Astrocyte of the hippocampus (primary cell): ENCODE measurements around the gene SUPT5H.
A peak's percentile ranks its signal among the peaks of the same experiment; 100 is the strongest.
"Not testable (repeated sequence)": the region's sequence is repeated elsewhere in the genome, so short reads cannot be mapped to it uniquely, and the experiment has no call there.

Experiments used
- DNase-seq: peaks from one replicate; pipeline ENCODE4 v3.0.0; 2011; ENCODE audit warnings: low read depth, low spot score

The SUPT5H gene

DNA sequence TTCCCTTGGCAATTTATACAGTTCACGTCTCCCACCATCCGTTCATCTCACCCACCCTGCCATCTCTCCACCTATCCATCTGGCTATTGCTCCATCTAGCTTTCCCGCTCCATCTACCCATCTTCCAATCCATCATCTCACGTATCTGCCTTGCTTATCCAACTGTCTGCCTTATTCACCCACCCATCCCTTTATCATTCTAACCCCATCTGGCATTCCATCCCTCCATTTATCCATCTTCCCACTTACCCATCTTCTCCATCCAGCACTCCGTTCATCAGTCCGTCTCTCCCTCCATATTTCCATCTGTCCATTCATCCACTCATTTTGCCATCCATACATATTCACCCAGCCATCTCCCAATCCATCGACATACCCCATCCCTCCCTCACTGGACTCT, 19.6 kb upstream of the SUPT5H start:
- no peak for DNase-seq

DNA sequence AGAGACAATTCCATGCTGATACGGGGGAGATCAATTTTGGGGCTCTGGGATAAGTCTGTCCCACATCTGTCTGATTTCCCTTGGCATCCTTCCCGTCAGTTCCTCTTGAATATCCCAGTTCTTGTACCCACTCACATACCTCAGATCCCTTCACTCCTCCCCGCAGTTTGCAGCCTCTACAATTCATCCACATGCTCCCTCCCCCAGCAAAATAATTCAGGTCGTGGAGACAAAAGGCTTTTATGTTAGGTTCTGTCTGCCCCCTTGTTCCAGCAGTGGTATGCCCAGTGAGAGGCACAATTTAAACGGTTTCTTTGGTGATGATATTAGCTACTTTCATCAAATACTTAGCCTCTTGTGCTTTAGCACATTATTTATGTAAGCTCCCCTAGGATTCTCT, 19.2 kb upstream of the SUPT5H start:
- no peak for DNase-seq

DNA sequence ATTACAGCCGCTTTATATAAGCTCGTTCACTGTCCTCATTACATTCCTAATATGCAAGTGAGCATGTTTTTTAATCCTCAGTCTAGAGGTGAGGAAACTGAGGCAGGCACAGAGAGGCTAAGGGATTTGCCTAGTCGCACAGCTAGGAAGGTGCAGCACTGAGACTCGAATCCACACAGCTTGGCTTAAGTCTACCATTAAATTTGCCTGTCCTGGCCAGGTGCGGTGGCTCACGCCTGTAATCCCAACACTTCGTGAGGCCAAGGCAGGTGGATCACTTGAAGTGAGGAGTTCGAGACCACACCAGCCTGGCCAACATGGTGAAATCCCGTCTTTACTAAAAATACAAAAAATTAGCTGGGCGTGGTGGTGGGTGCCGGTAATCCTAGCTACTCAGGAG, 17.7 kb upstream of the SUPT5H start:
- no peak for DNase-seq

DNA sequence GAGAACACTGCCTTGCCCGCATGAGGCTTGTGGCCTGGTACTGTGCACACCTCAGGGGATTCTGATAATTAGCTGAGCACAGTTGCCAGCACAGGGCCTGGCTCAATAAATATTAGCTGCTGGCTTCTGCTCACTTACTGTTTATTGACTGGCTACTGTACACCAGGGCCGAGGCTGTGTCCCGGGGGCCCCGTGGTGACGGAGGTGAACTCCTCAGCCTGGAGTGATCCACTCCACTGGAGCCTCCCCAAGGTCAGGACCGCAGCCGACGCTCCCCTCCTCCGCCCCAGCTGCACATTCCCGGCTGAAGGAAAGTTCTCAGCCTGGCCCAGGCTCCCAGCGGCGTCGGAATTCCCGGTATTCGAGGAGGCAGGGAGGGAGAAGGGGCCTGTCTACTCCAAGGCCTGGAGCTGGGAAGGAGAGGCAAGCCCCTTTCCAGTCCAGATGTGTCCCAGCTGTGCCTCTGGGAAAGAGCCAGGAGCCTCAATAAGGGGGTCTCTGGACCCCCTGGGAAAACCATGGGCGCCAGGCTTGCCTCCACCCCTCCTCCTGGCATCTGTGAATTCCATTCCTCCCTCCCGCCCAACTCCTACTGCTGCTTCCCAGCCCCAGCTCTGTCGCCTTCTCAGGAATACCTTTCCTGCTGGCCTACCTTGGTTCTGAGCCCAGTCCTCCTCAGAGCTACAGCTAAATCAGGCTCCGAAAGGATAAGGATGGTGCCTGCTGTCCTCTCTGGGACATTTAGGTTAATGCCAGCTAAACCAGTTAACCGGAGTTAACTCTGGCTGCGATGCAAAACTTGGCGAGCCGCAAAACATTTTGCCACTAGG, 16.9 kb upstream of the SUPT5H start:
- peak; percentile 96 for DNase-seq

DNA sequence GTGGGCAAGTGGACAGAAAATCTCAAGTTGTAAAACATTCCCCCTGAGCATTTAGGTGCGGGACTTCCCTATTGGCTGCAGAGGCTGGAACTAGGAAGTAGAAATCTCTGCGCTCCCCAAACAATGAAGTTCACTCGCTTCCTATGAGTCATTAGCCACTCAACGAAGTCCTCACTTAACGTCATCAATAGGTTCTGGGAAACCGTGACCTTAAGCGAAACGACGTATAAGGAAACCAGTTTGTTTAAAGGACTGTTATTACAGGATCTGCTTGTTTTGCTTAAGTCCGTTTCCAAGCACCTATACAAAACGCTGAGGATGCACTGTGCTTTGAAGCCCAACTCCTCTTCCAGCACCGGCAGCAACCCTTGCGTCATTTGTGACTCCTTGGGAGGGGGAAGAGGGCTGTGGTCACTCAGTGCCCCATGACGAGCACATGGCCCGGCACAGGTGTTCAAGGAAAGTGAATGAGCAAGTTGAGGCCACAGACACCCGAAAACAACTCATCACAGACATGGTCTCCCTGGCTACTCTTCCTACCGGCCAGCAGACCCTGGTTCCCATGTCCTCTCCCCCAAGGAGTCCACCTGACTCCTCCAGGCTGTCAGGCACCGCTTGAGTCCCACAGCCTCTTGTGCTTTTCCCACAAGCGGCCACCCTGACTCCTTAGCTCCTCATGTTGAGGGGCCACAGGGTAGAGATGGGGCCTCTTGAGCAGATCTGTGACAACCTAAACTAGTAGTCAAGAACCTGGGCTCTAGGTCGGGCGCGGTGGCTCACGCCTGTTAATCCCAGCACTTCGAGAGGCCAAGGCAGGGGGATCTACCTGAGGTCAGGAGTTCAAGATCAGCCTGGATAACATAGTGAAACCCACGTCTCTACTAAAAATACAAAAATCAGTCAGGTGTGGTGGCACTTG, 14.4 kb upstream of the SUPT5H start:
- peak; percentile 89 for DNase-seq

DNA sequence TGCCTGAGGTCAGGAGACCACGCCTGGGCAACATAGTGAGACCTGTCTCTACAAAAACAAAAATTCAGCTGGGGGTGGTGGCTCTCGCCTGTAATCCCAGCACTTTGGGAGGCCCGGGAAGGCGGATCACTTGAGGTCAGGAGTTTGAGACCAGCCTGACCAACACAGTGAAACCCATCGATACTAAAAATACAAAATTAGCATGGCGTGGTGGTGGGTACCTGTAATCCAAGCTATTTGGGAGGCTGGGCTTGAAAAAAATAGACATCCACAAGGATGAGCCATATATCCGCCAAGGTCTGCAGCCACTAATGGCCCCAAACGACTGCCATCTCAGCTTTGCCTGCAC, 12.7 kb upstream of the SUPT5H start:
- DNase-seq, result no peak

DNA sequence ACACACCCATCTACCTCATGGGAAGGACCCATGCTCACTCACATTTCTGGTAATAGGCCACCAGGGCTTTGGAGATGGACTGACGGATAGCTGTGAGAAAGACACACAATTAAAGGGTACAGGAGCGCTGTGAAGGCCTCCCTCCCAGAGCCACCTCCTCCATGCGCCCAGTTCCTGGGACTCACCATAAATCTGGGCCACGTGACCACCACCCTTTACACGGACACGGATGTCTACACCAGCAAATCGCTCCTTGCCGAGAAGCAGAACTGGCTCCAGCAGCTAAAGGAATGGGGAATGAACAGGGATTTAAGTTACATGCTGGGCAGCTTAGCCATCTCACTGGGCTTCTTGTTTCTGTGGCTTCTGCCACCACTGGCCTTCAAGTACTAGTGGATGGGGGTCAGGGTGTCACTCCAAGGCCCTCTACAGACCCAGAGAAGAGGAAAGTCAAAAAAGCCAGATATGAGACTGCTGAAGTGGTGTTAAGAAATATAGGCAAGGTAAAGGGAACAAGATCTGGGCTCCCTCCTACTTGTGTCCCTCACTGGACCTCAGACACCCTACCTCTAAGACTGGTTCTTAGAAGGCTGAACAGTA, 11.8 kb upstream of the SUPT5H start:
- no peak for DNase-seq

DNA sequence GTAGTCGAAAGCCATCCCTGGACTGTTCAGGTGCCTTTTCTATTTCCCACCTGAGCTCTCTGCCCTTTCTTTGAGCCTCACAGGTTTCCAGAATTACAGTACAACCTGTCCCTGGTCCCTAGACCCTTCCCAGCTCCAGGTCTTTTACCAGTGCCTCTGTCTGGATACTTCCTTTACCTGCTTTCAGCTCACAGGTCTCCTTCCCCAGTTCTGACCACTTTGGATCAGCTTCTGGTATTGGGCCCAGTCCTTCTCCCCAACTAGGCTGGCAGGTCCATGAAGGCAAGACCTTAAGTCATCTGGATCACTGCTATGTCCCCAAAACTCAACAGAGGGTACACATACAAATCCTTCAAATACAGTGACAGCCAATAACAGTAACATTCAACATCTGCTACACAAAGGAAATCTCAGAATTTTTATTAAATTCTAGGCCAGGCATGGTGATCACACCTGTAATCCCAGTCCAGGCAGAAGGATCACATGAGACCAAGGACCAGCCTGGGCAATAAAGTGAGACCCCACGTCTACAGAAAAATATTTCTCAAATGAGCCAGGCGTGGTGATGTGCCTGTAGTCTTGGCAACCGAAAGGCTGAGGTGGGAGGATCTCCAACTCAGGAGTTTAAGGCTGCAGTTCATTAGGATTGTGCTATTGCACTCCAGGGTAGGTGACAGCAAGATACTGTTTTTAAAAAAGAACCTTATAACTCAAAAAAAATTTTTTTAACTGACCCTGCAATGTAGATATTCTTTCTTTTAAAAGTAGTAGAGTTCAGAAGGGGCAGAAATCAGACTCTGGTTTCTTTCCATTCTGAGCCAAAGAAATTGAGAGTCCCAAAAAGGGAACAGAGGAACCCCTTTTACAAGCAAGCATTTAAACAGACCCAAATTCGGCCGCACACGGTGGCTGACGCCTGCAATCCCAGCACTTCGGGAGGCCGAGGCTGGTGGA, 11.0 kb upstream of the SUPT5H start:
- no peak for DNase-seq

DNA sequence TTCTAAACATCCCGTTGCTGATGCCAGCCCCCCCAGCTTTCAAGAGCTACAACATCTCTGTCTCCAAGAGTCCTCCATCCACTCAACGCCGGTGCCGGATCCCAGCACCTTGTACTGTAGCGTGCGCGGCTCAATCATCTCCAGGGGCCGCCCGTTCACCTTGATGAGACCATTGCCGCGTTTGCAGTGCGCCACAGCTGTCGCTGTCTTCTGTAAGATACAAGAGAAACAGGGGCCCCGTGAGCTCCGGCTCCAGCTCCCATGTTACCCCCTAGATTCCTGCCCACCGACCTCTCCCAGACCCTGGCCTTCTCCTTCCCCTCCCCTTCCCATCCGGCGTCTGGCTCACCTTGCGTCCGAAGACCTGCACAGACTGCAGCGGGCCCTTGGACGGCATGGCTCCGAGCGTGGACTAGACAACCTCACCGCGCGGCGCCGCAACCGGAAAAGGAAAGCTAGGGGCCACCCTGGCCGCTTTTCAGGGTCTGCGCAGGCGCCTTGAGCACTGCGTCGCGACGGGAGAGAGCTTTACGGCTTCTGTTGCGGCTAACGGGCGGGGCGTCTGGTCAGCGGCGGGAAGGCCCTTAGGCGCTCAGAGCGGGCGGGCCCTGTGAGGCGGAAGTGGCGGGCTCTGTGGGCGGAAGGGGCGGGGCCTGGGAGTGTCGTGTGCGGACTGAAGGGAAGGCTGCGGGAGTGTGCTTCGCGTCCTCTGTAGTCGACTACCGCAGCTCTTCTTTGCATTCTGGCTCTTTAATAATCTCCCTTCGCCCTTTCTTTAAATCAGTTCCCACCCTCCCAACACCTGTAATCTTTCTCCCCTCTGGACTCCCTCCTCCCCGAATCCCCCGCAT, 9.7 kb upstream of the SUPT5H start, which contains the start of gene RPS16:
TSS of gene RPS16 (minus strand) at position 451 of the 851 bp plus-strand sequence. CDS start at position 397, 54 bp downstream.
- DNase-seq, result peak; percentile 99

DNA sequence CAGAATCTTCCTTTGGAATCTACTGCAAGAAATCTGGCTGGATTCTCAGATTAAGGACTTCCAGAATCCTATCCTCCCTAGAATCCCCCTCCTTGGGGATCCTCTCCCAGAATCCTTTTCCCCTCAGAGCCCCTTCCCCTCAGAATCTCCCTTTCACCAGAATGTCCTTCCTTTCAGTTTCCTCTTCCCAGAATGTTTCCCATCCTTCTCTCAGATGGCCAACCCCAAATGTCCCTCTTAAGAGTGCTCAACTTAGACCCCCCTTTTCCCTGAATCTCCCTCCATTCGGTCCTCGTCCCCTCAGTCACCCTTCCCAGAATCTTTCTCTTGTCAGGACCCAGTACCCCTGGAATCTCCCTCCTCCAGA, 9.0 kb upstream of the SUPT5H start:
- DNase-seq, result no peak

DNA sequence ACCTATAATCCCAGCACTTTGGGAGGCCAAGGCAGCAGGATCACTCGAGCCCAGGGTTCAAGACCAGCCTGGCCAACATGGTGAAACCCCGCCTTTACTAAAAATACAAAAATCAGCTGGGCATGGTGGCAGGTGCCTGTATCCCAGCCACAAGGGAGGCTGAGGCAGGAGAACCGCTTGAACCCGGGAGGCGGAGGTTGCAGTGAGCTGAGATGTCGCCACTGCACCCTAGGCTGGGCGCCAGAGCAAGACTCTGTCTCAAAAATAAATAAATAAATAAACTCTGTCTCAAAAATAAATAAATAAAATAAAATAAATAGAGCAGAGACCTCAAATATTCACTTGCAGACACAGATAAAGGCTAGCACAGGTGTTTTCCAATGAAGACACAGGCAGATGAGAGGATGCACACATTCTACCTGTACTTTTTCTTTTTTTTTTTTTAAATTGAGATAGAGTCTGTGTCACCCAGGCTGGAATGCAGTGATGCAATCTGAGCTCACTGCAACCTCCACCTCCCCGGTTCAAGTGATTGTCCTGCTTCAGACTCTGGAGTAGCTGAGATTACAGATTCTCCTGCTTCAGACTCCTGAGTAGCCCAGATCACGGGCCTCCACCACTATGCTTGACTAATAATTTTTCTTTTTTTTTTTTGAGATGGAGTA, 7.0 kb upstream of the SUPT5H start:
- DNase-seq, result no peak

DNA sequence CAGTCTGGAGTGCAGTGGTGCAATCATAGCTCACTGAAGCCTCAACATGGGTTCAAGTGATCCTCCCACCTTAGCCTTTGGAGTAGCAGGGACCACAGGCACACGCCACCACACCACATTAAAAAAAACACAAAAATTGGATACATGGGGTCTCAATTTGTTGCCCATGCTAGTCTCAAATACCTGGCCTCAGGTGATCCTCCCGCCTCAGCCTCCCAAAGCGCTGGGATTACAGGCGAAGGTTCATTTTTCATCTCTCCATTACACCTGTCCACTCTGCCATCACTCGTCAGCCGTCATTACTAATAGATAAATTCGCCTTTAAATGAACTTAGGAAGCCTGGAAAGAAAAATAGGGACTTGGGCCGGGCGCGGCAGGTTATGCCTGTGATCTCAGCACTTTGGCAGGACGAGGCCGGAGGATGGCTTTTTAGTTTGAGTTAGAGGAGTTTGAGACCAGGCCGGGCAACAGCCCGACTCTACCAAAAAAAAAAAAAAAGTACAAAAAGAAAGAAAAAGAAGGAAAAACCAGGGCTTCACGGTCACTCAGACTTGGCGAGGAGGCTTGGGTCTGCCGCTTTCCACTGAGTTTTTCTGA, 685 bp upstream of the SUPT5H start:
- peak; percentile 50 for DNase-seq

DNA sequence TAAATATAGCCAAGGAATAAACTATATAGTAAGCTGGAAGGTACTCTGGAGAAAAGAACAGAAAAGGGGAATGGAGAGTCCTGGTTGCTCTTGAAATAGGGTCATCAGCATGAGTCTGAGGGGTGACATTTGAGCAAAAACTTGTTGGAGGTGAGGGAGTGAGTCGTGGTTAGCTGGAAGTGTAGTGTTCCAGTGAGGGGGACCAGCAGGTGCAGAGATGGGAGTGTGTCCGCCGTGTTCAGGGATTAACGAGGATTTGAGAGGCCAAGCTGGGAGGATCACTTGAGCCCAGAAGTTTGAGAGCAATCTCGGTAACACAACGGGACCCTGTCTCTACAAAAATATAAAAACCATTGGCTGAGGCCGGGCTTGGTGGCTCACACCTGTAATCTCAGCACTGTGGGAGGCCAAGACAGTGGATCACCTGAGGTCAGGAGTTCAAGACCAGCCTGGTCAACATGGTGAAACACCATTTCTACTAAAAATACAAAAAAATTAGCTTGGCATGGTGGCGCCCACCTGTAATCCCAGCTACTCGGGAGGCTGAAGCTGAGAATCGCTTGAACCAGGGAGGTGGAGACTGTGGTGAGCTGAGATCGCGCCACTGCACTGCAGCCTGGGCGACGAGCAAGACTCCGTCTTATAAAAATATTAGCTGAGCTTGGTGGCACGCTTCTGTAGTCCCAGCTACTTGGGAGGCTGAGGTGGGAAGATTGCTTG, 1.1 kb downstream of the SUPT5H start:
- no peak for DNase-seq

DNA sequence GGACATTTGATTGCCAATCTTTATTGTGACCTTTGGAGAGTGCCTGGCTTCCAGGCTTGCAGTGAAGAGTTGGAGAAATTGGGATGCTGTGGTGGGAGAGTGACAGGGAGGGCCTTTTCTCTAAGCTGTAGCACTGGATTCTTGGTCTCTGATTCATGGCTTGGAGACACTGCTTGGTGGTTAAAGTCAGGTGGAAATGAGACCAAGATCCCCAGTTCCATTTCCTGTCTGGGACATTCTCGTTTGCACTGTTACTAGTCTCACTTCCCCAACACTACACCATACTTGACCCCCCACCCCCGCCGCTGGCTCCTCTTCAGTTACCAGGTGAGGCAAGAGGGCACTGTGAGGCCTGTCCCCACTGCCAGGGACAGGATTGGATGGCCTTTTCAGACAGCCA, 2.9 kb downstream of the SUPT5H start:
- DNase-seq, result peak; percentile 61

DNA sequence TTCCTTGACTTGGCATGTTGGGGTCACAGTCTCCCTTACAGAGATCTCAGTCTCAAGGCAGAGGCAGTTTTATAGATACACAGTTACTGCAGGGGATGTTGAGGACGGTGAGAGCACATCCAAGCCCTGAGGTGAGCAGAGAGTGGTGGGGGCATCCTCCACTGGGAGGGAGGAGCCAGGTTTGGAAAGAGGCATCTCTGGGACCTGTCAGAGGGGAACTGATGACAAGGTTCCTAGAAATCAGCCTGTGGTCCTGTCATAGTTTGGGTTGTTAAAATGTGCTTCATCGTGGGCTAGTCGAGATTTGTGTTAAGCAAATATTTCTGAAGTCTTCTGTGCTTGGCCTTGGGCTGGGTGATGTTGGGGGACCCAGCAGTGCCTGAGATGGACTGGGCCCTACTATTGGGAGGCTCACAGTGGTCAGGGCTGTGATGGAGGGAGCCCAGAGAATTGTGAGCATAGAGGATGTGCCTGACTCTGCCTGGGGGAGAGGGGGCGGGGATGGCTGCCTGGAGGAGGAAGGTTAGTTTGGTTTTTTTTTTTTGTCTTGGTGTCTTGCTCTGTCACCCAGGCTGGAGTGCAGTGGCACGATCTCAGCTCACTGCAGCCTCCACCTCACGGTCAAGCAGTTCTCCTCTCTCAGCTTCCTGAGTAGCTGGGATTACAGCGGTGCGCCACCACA, 3.9 kb downstream of the SUPT5H start:
- no peak for DNase-seq

DNA sequence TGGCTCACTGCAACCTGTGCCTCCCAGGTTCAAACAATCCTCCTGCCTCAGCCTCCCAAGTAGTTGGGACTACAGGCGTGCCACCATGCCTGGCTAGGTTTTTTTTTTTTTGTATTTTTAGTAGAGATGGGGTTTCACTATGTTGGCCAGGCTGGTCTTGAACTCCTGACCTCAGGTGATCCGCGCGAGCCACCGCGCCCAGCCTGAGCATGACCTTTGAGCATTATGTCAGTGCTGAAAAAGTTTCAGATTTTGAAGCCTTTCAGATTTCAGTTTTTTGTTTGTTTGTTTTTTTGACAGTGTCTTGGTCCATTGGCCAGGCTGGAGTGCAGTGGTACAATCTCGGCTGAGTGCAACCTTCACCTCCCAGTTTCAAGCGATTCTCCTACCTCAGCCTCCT, 5.9 kb downstream of the SUPT5H start:
- not testable (repeated sequence) for DNase-seq

DNA sequence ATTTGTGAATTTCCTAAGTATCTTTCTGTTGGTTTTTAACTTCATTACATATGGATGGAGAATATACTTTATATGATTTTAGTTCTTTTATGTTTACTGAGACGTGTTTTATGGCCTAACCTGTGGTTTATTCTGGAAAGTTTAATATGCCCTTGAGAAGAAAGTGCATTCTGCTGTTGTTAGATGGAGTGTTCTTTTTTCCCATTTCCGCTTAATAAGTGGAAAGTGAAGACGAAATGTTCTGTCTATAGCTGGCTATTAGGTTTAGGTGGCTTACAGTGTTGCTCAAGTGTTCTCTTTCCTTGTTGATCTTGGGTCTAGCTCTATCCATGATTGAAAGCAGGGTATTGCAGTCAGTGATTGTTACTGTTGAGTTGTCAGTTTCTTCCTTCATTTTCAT, 18.0 kb downstream of the SUPT5H start:
- DNase-seq, result no peak
